PFSK-1 (cell line): ENCODE results near the gene PFDN1.
A peak's percentile ranks its signal among the peaks of the same experiment; 100 is the strongest.

ENCODE experiments used
- FOXP2 ChIP-seq: optimal IDR thresholded peaks from 2 replicates; pipeline ENCODE3; 2011; ENCODE audit warnings: borderline replicate concordance, control low read depth, inconsistent platforms; ENCODE audit not compliant: insufficient read depth; ENCODE audit errors: extremely low read length, extremely low read depth
- POLR2AphosphoS5 ChIP-seq: IDR thresholded peaks from 2 replicates; pipeline ENCODE4 v1.6.1; 2012; ENCODE audit warnings: low read depth, mild to moderate bottlenecking, control low read depth, low read length, moderate library complexity
- REST ChIP-seq, 2 experiments: IDR thresholded peaks; 2 replicates each; pipeline versions ENCODE4 v1.6.1 to v1.8.0; 2011 to 2012; ENCODE audit warnings: low read depth in 2 of 2, low read length in 2 of 2, control low read depth in 1 of 2, inconsistent platforms in 1 of 2, mild to moderate bottlenecking in 1 of 2, moderate library complexity in 1 of 2; ENCODE audit not compliant: insufficient read depth in 1 of 2
- SIN3A ChIP-seq: IDR thresholded peaks from 2 replicates; pipeline ENCODE4 v1.6.1; 2012; ENCODE audit warnings: mild to moderate bottlenecking, low read length, moderate library complexity, borderline replicate concordance; ENCODE audit not compliant: insufficient read depth
- TAF1 ChIP-seq: IDR thresholded peaks from 2 replicates; pipeline ENCODE4 v1.6.1; 2012; ENCODE audit warnings: low read length, control low read depth, borderline replicate concordance; ENCODE audit not compliant: insufficient read depth

Gene PFDN1

GRCh38 chr5:140342287-140342686 lies 39.4 kb upstream of the PFDN1 start:
- TF ChIP-seq SIN3A (peak; percentile 53; the same call in 1 of the 2 replicates), POLR2AphosphoS5 (no peak), REST (IDR thresholded peaks at IDR 0.05; ENCODE audit: insufficient read depth in 1 of 2, low read depth in 2 of 2, low read length in 2 of 2) (0 out of 4 replicates have a peak, but pooled peaks of 1 of the 2 experiments have one; percentile 22), TAF1 (no peak), FOXP2 (no peak)

- TF ChIP-seq REST (IDR thresholded peaks at IDR 0.05; ENCODE audit: insufficient read depth in 1 of 2, low read depth in 2 of 2, low read length in 2 of 2) (no peak), TAF1 (no peak), FOXP2 (no peak), SIN3A (no peak), POLR2AphosphoS5 (no peak)
Measured at GRCh38 chr5:140341591-140341990, 38.7 kb upstream of the PFDN1 start.

GRCh38 chr5:140340605-140341121 lies 37.8 kb upstream of the PFDN1 start:
- TF ChIP-seq POLR2AphosphoS5: no peak
- TF ChIP-seq REST (IDR thresholded peaks at IDR 0.05; ENCODE audit: insufficient read depth in 1 of 2, low read depth in 2 of 2, low read length in 2 of 2): no peak
- TF ChIP-seq TAF1: no peak
- TF ChIP-seq SIN3A: no peak
- TF ChIP-seq FOXP2: no peak

GRCh38 chr5:140339636-140340035 lies 36.7 kb upstream of the PFDN1 start:
- TF ChIP-seq TAF1 (no peak), FOXP2 (no peak), SIN3A (no peak), POLR2AphosphoS5 (no peak), REST (IDR thresholded peaks at IDR 0.05; ENCODE audit: insufficient read depth in 1 of 2, low read depth in 2 of 2, low read length in 2 of 2) (no peak)

- TF ChIP-seq SIN3A (no peak), POLR2AphosphoS5 (no peak), FOXP2 (no peak), TAF1 (no peak), REST (IDR thresholded peaks at IDR 0.05; ENCODE audit: insufficient read depth in 1 of 2, low read depth in 2 of 2, low read length in 2 of 2) (no peak)
Measured at GRCh38 chr5:140338908-140339307, 36.0 kb upstream of the PFDN1 start.
